Keratinocyte (primary cell): ENCODE measurements around the gene P2RY8. TPM values are rescaled to one million over a fixed set of nuclear protein-coding genes. Genes with fewer than 3 reads are reported as not detected.

ENCODE experiments used
- DNase-seq: peaks from one replicate; pipeline ENCODE4 v3.0.0-alpha.2; 2011; ENCODE audit warnings: low read depth, missing footprints, low spot score
- FAIRE-seq: peaks from 2 replicates; lab custom pipeline; 2011; peaks lifted over from hg19 to GRCh38; lab: Jason Lieb, UNC
- H2AFZ ChIP-seq: 2 replicates; pipeline ENCODE4 v1.6.0; 2012; ENCODE audit warnings: low read length, control low read depth, inconsistent platforms; ENCODE audit not compliant: control insufficient read depth
- H3K27ac ChIP-seq: 2 replicates; pipeline ENCODE4 v1.5.1; 2011; ENCODE audit warnings: low read length; ENCODE audit not compliant: control insufficient read depth, insufficient read depth
- H3K27me3 ChIP-seq: 3 replicates; pipeline ENCODE4 v1.6.0; 2011; ENCODE audit warnings: low read length; ENCODE audit not compliant: control insufficient read depth, insufficient read depth; ENCODE audit errors: extremely low read depth
- H3K36me3 ChIP-seq, 2 experiments: 2 replicates in 1 of 2; 3 replicates in 1 of 2; pipeline ENCODE4 v1.5.1; 2011; ENCODE audit warnings: low read length in 2 of 2, mild to moderate bottlenecking in 1 of 2; ENCODE audit not compliant: control insufficient read depth in 2 of 2, insufficient read depth in 2 of 2; ENCODE audit errors: extremely low read depth in 1 of 2
- H3K4me1 ChIP-seq: 3 replicates; pipeline ENCODE4 v1.5.1; 2011; ENCODE audit warnings: low read length; ENCODE audit not compliant: control insufficient read depth, insufficient read depth; ENCODE audit errors: extremely low read depth
- H3K4me2 ChIP-seq: 3 replicates; pipeline ENCODE4 v1.6.0; 2011; ENCODE audit warnings: low read depth, low read length; ENCODE audit not compliant: control insufficient read depth, insufficient read depth; ENCODE audit errors: extremely low read depth
- H3K4me3 ChIP-seq, 3 experiments: fragments of 200-600 bp in 1 of 3; sonication (generic) in 1 of 3; 2 replicates in 2 of 3; 3 replicates in 1 of 3; pipeline ENCODE4 v1.5.1; 2011 to 2016; ENCODE audit warnings: low read length in 3 of 3, mild to moderate bottlenecking in 3 of 3, control low read depth in 2 of 3, inconsistent platforms in 1 of 3, low read depth in 1 of 3, mixed read lengths in 1 of 3, mixed run types in 1 of 3, moderate library complexity in 1 of 3; ENCODE audit not compliant: control insufficient read depth in 2 of 3, insufficient read depth in 2 of 3; ENCODE audit errors: extremely low read depth in 1 of 3
- H3K79me2 ChIP-seq: 2 replicates; pipeline ENCODE4 v1.6.0; 2012; ENCODE audit warnings: low read length; ENCODE audit not compliant: control insufficient read depth, insufficient read depth
- H3K9ac ChIP-seq: 3 replicates; pipeline ENCODE4 v1.6.0; 2011; ENCODE audit warnings: low read length; ENCODE audit not compliant: control insufficient read depth, insufficient read depth; ENCODE audit errors: extremely low read depth
- H3K9me1 ChIP-seq: 3 replicates; pipeline ENCODE4 v1.6.0; 2011; ENCODE audit warnings: low read length; ENCODE audit not compliant: control insufficient read depth, insufficient read depth; ENCODE audit errors: extremely low read depth
- H3K9me3 ChIP-seq: 2 replicates; pipeline ENCODE4 v1.5.1; 2012; ENCODE audit warnings: low read depth, low read length; ENCODE audit not compliant: control insufficient read depth
- H4K20me1 ChIP-seq: 3 replicates; pipeline ENCODE4 v1.6.0; 2011; ENCODE audit warnings: low read length; ENCODE audit not compliant: control insufficient read depth, insufficient read depth; ENCODE audit errors: extremely low read depth
- CTCF ChIP-seq, 3 experiments: IDR thresholded peaks in 1 of 3; conservative IDR thresholded peaks in 1 of 3; optimal IDR thresholded peaks in 1 of 3; 2 replicates in 2 of 3; 3 replicates in 1 of 3; pipeline versions ENCODE3 to v1.5.1; 2011; ENCODE audit warnings: low read length in 3 of 3, mild to moderate bottlenecking in 3 of 3, moderate library complexity in 2 of 3, control low read depth in 1 of 3, inconsistent platforms in 1 of 3; ENCODE audit not compliant: insufficient read depth in 2 of 3; ENCODE audit errors: extremely low read depth in 1 of 3
- EZH2 ChIP-seq: IDR thresholded peaks from one replicate; pipeline ENCODE4 v1.6.1; 2012; ENCODE audit warnings: inconsistent platforms, mild to moderate bottlenecking, low read length, moderate library complexity
- dilution Hi-C: fragments of 300-500 bp; cut with MboI; formaldehyde crosslinking; loops from one replicate; pipeline ENCODE4 v1.7.0; 2020; ENCODE audit warnings: low sequenced_read_pairs; ENCODE audit not compliant: extremely low pct_ligation_motif_present
- polyA plus RNA-seq, 5 experiments: library from polyadenylated mRNA; depleted of rRNA in 3 of 5; stranded (reverse) in 3 of 5; stranded (forward) in 1 of 5; unstranded in 1 of 5; fragments of >200 nt; gene quantifications; 1 replicate in 1 of 5; 2 replicates in 3 of 5; 3 replicates in 1 of 5; pipeline versions ENCODE4 v1.2.1 to v1.2.3, GENCODE V29; 2011 to 2012; ENCODE audit warnings: missing spikeins in 2 of 5, low read depth in 1 of 5, low replicate concordance in 1 of 5

The P2RY8 gene
- polyA plus RNA-seq, 1 donor (not counting 4 experiments of a cell fraction or from before 2014, with no cell fraction given), result not detected

DNA sequence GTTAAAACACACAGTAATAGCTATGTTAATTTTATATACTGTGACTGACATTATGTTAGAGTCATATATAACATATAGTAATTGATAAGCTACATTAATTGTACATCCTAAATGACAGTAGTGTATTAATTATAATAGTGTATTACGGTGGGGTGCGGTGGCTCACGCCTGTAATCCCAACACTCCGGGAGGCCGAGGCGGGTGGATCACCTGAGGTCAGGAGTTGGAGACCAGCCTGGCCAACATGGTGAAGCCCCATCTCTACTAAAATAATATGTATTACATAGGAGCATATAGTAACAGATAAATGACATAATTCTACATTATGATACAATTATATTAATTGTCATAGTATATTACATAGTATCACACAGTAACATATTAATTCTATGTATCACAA, 96.5 kb downstream of the P2RY8 start:
- Histone ChIP-seq H3K27ac (no peak overlapping the region), H3K4me1 (no peaks in the 10 kb centered on the region), H3K9me1 (no peaks in the 10 kb centered on the region), H3K27me3 (no peaks in the 10 kb centered on the region), H3K36me3 (peaks cover 3 to 5% of the 10 kb centered on the region in 2 experiments), H2AFZ (no peak overlapping the region), H3K4me2 (no peak overlapping the region), H3K9me3 (peaks cover 5% of the 10 kb centered on the region), H4K20me1 (no peaks in the 10 kb centered on the region), H3K79me2 (peaks cover 5% of the 10 kb centered on the region), H3K4me3 (no peak overlapping the region), H3K9ac (no peak overlapping the region)
- DNase-seq (no peak), FAIRE-seq (no peak)
- TF ChIP-seq EZH2 (no peak), CTCF (optimal IDR thresholded peaks at IDR 0.05 in 1 of 3, IDR thresholded peaks at IDR 0.05 in 1 of 3, conservative IDR thresholded peaks at IDR 0.05 in 1 of 3; ENCODE audit: extremely low read depth in 1 of 3, insufficient read depth in 2 of 3, low read length in 3 of 3) (no peak)
- dilution Hi-C loops, result no loop called here

- Histone ChIP-seq H3K4me2 (no peak overlapping the region), H3K27ac (no peak overlapping the region), H3K79me2 (no peaks in the 10 kb centered on the region), H4K20me1 (no peaks in the 10 kb centered on the region), H3K4me3 (no peak overlapping the region), H3K27me3 (no peaks in the 10 kb centered on the region), H3K9me1 (no peaks in the 10 kb centered on the region), H3K9me3 (no peaks in the 10 kb centered on the region), H2AFZ (no peak overlapping the region), H3K36me3 (peaks cover 3 to 17% of the 10 kb centered on the region in 2 experiments), H3K9ac (no peak overlapping the region), H3K4me1 (no peaks in the 10 kb centered on the region)
- dilution Hi-C loops, result no loop called here
- TF ChIP-seq CTCF (optimal IDR thresholded peaks at IDR 0.05 in 1 of 3, IDR thresholded peaks at IDR 0.05 in 1 of 3, conservative IDR thresholded peaks at IDR 0.05 in 1 of 3; ENCODE audit: extremely low read depth in 1 of 3, insufficient read depth in 2 of 3, low read length in 3 of 3) (no peak), EZH2 (no peak)
- FAIRE-seq (no peak), DNase-seq (no peak)
Measured at GRCh38 chrX:1435241-1435895, 101.6 kb downstream of the P2RY8 start.
